ENCODE measurements around the gene C1QTNF6.

Gene C1QTNF6

DNA sequence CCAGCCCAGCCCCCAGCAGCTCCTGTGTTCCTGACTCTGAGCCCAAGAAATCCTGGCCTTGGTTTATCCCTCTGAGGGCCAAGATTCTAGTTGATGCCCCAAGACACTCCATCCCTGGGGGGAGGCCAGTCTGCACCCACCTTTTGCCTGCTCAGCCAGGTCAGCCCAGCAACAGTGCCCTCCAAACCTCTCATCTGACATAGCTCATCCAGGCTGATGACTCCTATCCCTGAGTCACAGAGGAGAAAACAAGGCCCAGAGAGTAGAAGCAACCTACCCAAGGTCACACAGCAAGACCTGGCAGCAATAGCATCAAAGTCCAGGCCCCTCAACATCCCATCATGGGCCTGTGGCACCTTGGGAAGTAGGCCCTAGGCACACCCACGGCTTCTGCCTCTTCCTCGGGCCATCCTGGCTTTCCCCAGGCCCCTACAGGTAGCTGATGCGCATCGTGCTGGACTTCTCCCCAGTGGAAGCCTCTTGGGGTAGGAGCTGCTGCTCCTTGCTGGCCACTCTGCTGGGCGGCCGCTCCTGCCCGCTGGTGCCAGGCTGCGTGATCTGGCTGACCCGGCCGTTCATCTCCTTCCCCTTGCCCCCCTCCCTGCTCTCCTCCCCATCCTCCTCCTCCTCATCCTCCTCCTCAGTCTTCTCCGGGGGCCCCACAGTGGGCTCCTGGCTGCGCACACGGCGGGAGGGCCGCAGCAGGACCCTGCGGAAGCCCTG, 18.2 kb upstream of the C1QTNF6 start:
- H3K36me3 ChIP-seq (ENCODE audit: control insufficient read depth, insufficient read depth, low read length) = no peaks in the 10 kb centered on the region
- no peak overlapping the region for H3K4me3 ChIP-seq (replicated peaks; ENCODE audit: low read depth, low read length)
- no peak for TF ChIP-seq CTCF (IDR thresholded peaks at IDR 0.05; ENCODE audit: insufficient read depth, low read length, poor library complexity, severe bottlenecking)
- H3K27me3 ChIP-seq (replicated peaks; ENCODE audit: control insufficient read depth, insufficient read depth, low read length) = no peaks in the 10 kb centered on the region
- DNase-seq (ENCODE audit: extremely low read depth, insufficient read length) = no peak

DNA sequence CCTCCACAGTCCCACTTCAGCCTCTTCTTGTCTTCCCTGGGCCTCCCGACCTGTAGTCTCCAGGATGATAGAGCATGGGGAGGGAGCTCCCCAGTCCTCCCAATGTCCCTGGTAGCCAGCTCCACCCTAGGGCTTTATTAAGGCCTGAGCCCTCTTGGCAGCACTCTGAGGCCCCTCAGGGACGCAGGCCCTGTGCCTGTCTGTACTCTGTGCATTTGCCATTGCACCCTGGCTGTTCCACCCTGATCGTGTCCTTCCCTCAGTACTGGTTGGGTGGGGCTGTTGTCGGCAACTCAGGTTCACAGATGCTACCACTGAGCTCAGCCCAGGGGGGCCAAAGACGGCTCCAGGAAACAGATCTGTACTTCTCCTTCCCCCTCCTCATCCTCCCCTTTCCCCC, 17.0 kb upstream of the C1QTNF6 start:
- no peaks in the 10 kb centered on the region for H3K36me3 ChIP-seq (ENCODE audit: control insufficient read depth, insufficient read depth, low read length)
- no peaks in the 10 kb centered on the region for H3K27me3 ChIP-seq (replicated peaks; ENCODE audit: control insufficient read depth, insufficient read depth, low read length)
- no peak for TF ChIP-seq CTCF (IDR thresholded peaks at IDR 0.05; ENCODE audit: insufficient read depth, low read length, poor library complexity, severe bottlenecking)
- no peak for DNase-seq (ENCODE audit: extremely low read depth, insufficient read length)
- H3K4me3 ChIP-seq (replicated peaks; ENCODE audit: low read depth, low read length) = no peak overlapping the region

DNA sequence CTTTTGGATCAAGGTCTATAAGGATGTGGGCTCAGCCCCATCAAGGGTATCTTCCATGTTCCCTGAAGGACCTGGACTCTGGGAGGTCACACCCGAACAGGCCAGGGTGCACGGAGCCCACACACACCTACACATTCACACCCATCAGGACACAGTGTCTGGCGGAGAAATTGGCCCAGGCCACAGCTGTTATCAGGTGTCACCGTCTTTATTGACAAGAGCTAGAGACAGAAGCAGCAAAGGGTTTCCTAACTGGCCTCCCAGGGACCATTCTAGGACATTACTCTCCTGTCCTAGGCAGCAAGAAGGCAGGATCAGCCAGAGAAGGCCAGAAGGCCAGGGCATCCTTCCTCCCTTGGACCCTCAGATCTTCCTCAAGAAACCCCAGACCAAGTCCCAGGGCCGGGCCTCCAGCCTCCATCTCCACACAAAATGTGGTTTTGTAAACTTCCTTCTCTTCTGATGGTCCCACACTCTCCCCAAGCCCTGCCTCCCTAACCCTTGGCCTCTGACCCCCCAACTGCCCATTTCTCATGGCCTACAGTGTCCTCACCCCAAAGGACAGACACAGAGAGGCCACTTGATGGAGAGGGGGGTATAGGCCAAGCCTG, 16.1 kb upstream of the C1QTNF6 start:
- no peak for TF ChIP-seq CTCF (IDR thresholded peaks at IDR 0.05; ENCODE audit: insufficient read depth, low read length, poor library complexity, severe bottlenecking)
- Histone ChIP-seq H3K27me3 (replicated peaks; ENCODE audit: control insufficient read depth, insufficient read depth, low read length) (no peaks in the 10 kb centered on the region), H3K4me3 (replicated peaks; ENCODE audit: low read depth, low read length) (no peak overlapping the region), H3K36me3 (ENCODE audit: control insufficient read depth, insufficient read depth, low read length) (no peaks in the 10 kb centered on the region)
- no peak for DNase-seq (ENCODE audit: extremely low read depth, insufficient read length)

DNA sequence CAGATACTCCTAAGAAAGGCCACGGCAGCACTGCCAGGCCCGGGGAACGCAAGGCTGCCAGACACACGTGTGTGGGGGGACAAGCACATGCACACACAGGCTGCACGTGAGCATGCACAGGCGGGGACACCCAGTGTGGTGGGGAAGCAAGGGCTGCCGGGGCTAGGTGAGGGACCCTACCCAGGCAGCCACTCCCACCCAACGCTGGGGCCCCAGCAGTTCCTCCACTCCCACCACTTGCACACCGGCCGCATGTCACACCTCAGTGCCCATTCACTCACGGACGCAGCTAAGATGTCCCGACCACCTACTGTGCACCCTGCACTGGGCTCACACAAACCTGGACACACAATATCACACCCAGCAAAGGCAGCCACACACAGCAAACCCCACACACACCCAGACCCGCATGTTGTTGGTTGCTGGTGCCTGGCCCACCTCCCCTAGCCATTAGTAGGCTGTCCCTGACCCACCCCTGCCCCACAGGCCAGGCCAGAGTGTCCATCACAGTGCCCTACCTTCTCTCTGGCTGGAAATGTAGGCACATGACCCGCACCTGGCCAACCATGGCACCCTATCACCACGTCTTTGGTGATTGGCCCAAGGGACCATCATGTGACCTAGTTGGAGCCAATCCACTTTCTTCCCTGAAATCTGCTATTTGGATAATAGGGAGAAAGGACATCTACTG, 15.5 kb upstream of the C1QTNF6 start:
- no peak overlapping the region for H3K4me3 ChIP-seq (replicated peaks; ENCODE audit: low read depth, low read length)
- no peak for DNase-seq (ENCODE audit: extremely low read depth, insufficient read length)
- H3K27me3 ChIP-seq (replicated peaks; ENCODE audit: control insufficient read depth, insufficient read depth, low read length) = no peaks in the 10 kb centered on the region
- no peaks in the 10 kb centered on the region for H3K36me3 ChIP-seq (ENCODE audit: control insufficient read depth, insufficient read depth, low read length)
- TF ChIP-seq CTCF (IDR thresholded peaks at IDR 0.05; ENCODE audit: insufficient read depth, low read length, poor library complexity, severe bottlenecking) = no peak

- Histone ChIP-seq H3K4me3 (replicated peaks; ENCODE audit: low read depth, low read length) (no peak overlapping the region), H3K27me3 (replicated peaks; ENCODE audit: control insufficient read depth, insufficient read depth, low read length) (no peaks in the 10 kb centered on the region), H3K36me3 (ENCODE audit: control insufficient read depth, insufficient read depth, low read length) (no peaks in the 10 kb centered on the region)
- DNase-seq (ENCODE audit: extremely low read depth, insufficient read length) = no peak
- no peak for TF ChIP-seq CTCF (IDR thresholded peaks at IDR 0.05; ENCODE audit: insufficient read depth, low read length, poor library complexity, severe bottlenecking)
These were observed 14.7 kb upstream of the C1QTNF6 start for GRCh38 chr22:37202716-37203115.

Measured in GM06990 (cell line).